H1 (cell line): ENCODE measurements around the gene CDH12. TPM values are rescaled to one million over a fixed set of nuclear protein-coding genes. Genes with fewer than 3 reads are reported as not detected.

Experiments used
- CTCF ChIA-PET: fragments of 300-600 bp; sonication (Branson Sonifier 250); formaldehyde crosslinking; loops from one replicate; lab custom pipeline; 2021; ENCODE audit not compliant: partially characterized antibody; lab: Charles Lee
- POLR2A ChIA-PET: fragments of 300-600 bp; sonication (Branson Sonifier 250); formaldehyde crosslinking; loops from one replicate; lab custom pipeline; 2021; ENCODE audit warnings: inconsistent platforms; ENCODE audit not compliant: partially characterized antibody; lab: Charles Lee
- DNase-seq, 2 experiments: peaks; one replicate each; pipeline versions ENCODE4 v3.0.0 to v3.0.0-alpha.2; 2010 to 2022; ENCODE audit warnings: low spot score in 2 of 2, low read depth in 1 of 2, mixed read lengths in 1 of 2
- FAIRE-seq: peaks from 2 replicates; lab custom pipeline; 2011; peaks lifted over from hg19 to GRCh38; lab: Jason Lieb, UNC
- H2AFZ ChIP-seq: 2 replicates; pipeline ENCODE4 v1.8.1; 2012; ENCODE audit warnings: low read length, inconsistent platforms
- H2AK5ac ChIP-seq: 2 replicates; pipeline ENCODE4 v1.6.1; 2013; ENCODE audit warnings: low read depth, low read length
- H2BK120ac ChIP-seq: replicated peaks from 2 replicates; pipeline ENCODE3; 2013; ENCODE audit warnings: low read depth, low read length, inconsistent platforms
- H2BK12ac ChIP-seq: 2 replicates; pipeline ENCODE4 v1.6.1; 2013; ENCODE audit warnings: low read depth, low read length
- H2BK15ac ChIP-seq: 2 replicates; pipeline ENCODE4 v1.6.1; 2013; ENCODE audit warnings: low read length
- H2BK20ac ChIP-seq: 2 replicates; pipeline ENCODE4 v1.6.1; 2013; ENCODE audit warnings: low read length
- H2BK5ac ChIP-seq: 2 replicates; pipeline ENCODE4 v1.6.1; 2013; ENCODE audit warnings: low read depth, low read length
- H3K14ac ChIP-seq: 2 replicates; pipeline ENCODE4 v1.6.1; 2013; ENCODE audit warnings: inconsistent platforms; ENCODE audit not compliant: insufficient read length
- H3K18ac ChIP-seq: 2 replicates; pipeline ENCODE4 v1.6.1; 2013; ENCODE audit warnings: low read length; ENCODE audit errors: extremely low read depth
- H3K23ac ChIP-seq: 2 replicates; pipeline ENCODE4 v1.6.1; 2013; ENCODE audit warnings: inconsistent platforms; ENCODE audit not compliant: insufficient read length
- H3K23me2 ChIP-seq: 2 replicates; pipeline ENCODE4 v1.6.1; 2013; ENCODE audit warnings: low read depth, low read length
- H3K27ac ChIP-seq: 2 replicates; pipeline ENCODE4 v1.6.1; 2011; ENCODE audit warnings: low read depth, low read length, inconsistent platforms
- H3K27me3 ChIP-seq, 4 experiments: replicated peaks in 1 of 4; 1 replicate in 1 of 4; 2 replicates in 3 of 4; pipeline versions ENCODE4 v1.6.1 to v1.8.1; 2011 to 2013; ENCODE audit warnings: low read length in 3 of 4, mild to moderate bottlenecking in 3 of 4, inconsistent platforms in 2 of 4, mixed read lengths in 2 of 4, moderate library complexity in 1 of 4; ENCODE audit not compliant: control insufficient read depth in 3 of 4, insufficient read depth in 3 of 4; ENCODE audit errors: extremely low read depth in 1 of 4
- H3K36me3 ChIP-seq, 4 experiments: 2 replicates each; pipeline versions ENCODE4 v1.6.1 to v1.8.1; 2011 to 2013; ENCODE audit warnings: mild to moderate bottlenecking in 4 of 4, low read length in 3 of 4, moderate library complexity in 2 of 4, control low read depth in 1 of 4, inconsistent platforms in 1 of 4; ENCODE audit not compliant: insufficient read depth in 4 of 4, control insufficient read depth in 2 of 4
- H3K4ac ChIP-seq: replicated peaks from 2 replicates; pipeline ENCODE3; 2013; ENCODE audit warnings: low read length, low read depth, mixed read lengths, inconsistent platforms; ENCODE audit not compliant: insufficient read length
- H3K4me1 ChIP-seq, 4 experiments: replicated peaks in 1 of 4; 1 replicate in 1 of 4; 2 replicates in 3 of 4; pipeline versions ENCODE4 v1.6.1 to v1.8.1; 2011 to 2013; ENCODE audit warnings: low read length in 3 of 4, inconsistent platforms in 2 of 4, mixed read lengths in 1 of 4; ENCODE audit not compliant: insufficient read depth in 4 of 4, control insufficient read depth in 3 of 4
- H3K4me2 ChIP-seq, 2 experiments: 2 replicates each; pipeline versions ENCODE4 v1.6.1 to v1.8.1; 2011 to 2013; ENCODE audit warnings: low read depth in 2 of 2, low read length in 2 of 2, control low read depth in 1 of 2, inconsistent platforms in 1 of 2, mild to moderate bottlenecking in 1 of 2; ENCODE audit not compliant: insufficient read depth in 1 of 2
- H3K4me3 ChIP-seq, 4 experiments: fragments of 200-600, 300-600 bp in 1 of 4; sonication (generic), shearing (Covaris generic), sonication (Bioruptor Twin) in 1 of 4; 2 replicates each; pipeline versions ENCODE4 v1.5.1 to v1.8.1; 2011 to 2016; ENCODE audit warnings: low read length in 4 of 4, low read depth in 3 of 4, control low read depth in 2 of 4, inconsistent platforms in 2 of 4, mild to moderate bottlenecking in 2 of 4, mixed read lengths in 1 of 4, moderate library complexity in 1 of 4; ENCODE audit not compliant: insufficient read depth in 2 of 4; ENCODE audit errors: extremely low read depth in 1 of 4
- H3K56ac ChIP-seq: replicated peaks from 2 replicates; pipeline ENCODE3; 2013; ENCODE audit warnings: low read depth, mild to moderate bottlenecking, mixed read lengths, low read length, inconsistent platforms; ENCODE audit not compliant: insufficient read length
- H3K79me1 ChIP-seq: 2 replicates; pipeline ENCODE4 v1.6.1; 2013; ENCODE audit warnings: low read depth, low read length, control low read depth
- H3K79me2 ChIP-seq, 2 experiments: 2 replicates each; pipeline versions ENCODE4 v1.6.1 to v1.8.1; 2012 to 2013; ENCODE audit warnings: low read length in 2 of 2, mild to moderate bottlenecking in 2 of 2, inconsistent platforms in 1 of 2; ENCODE audit not compliant: insufficient read depth in 2 of 2, control insufficient read depth in 1 of 2
- H3K9ac ChIP-seq, 4 experiments: replicated peaks in 1 of 4; 1 replicate in 1 of 4; 2 replicates in 3 of 4; pipeline versions ENCODE4 v1.6.1 to v1.8.1; 2011 to 2013; ENCODE audit warnings: low read depth in 3 of 4, low read length in 3 of 4, control low read depth in 2 of 4, mild to moderate bottlenecking in 2 of 4, moderate library complexity in 2 of 4, inconsistent platforms in 1 of 4; ENCODE audit errors: extremely low read depth in 1 of 4
- H3K9me3 ChIP-seq, 2 experiments: 2 replicates each; pipeline versions ENCODE4 v1.6.1 to v1.8.1; 2012 to 2013; ENCODE audit warnings: mild to moderate bottlenecking in 2 of 2, moderate library complexity in 2 of 2, control low read depth in 1 of 2, inconsistent platforms in 1 of 2, low read depth in 1 of 2, low read length in 1 of 2, mixed read lengths in 1 of 2; ENCODE audit not compliant: insufficient read depth in 2 of 2
- H4K20me1 ChIP-seq, 2 experiments: replicated peaks in 1 of 2; 2 replicates each; pipeline versions ENCODE3 to v1.8.1; 2011 to 2013; ENCODE audit warnings: inconsistent platforms in 2 of 2, low read length in 2 of 2, mild to moderate bottlenecking in 1 of 2; ENCODE audit not compliant: insufficient read depth in 2 of 2, control insufficient read depth in 1 of 2
- H4K5ac ChIP-seq: 2 replicates; pipeline ENCODE4 v1.6.1; 2013; ENCODE audit warnings: low read length, low read depth, mixed read lengths, inconsistent platforms; ENCODE audit not compliant: insufficient read length
- H4K8ac ChIP-seq: 2 replicates; pipeline ENCODE4 v1.8.0; 2013; ENCODE audit warnings: mild to moderate bottlenecking, moderate library complexity, low read length, inconsistent platforms; ENCODE audit not compliant: insufficient read depth; ENCODE audit errors: extremely low read depth
- H4K91ac ChIP-seq: replicated peaks from 2 replicates; pipeline ENCODE3; 2013; ENCODE audit warnings: low read length, mixed read lengths, inconsistent platforms; ENCODE audit not compliant: insufficient read length
- BRCA1 ChIP-seq: IDR thresholded peaks from 2 replicates; pipeline ENCODE4 v1.6.1; 2012; ENCODE audit warnings: low read depth, low read length, improper control_type of control experiment
- KDM1A ChIP-seq: fragments of 200-600, 300-600 bp; sonication (generic); IDR thresholded peaks from 2 replicates; pipeline ENCODE4 v1.7.1; 2016; ENCODE audit warnings: mild to moderate bottlenecking, low read length, borderline replicate concordance
- WGBS, 2 experiments: shearing (Covaris generic) in 1 of 2; methylation state at CpG; one replicate each; pipeline versions ENCODE4 v1.1.6 to v1.1.7; 2013 to 2015; ENCODE audit warnings: low lambda C conversion rate in 2 of 2, mixed read lengths in 2 of 2, inconsistent platforms in 1 of 2, low coverage in 1 of 2, missing lambda C conversion rate in 1 of 2; ENCODE audit not compliant: insufficient replicate concordance in 2 of 2, insufficient coverage in 1 of 2, insufficient read length in 1 of 2; ENCODE audit errors: extremely low coverage in 1 of 2, missing lambda C conversion rate in 1 of 2; 5-methylcytosine and 5-hydroxymethylcytosine counted together
- polyA plus RNA-seq, 7 experiments: library from polyadenylated mRNA; depleted of rRNA in 3 of 7; stranded (reverse) in 5 of 7; unstranded in 2 of 7; fragments of >200 nt in 5 of 7; fragments of 200-250 nt in 2 of 7; gene quantifications; 1 replicate in 5 of 7; 2 replicates in 1 of 7; 4 replicates in 1 of 7; pipeline versions ENCODE4 v1.2.1 to v1.2.3, GENCODE V29; 2011 to 2013; ENCODE audit warnings: missing spikeins in 2 of 7, mixed read lengths in 2 of 7
- total RNA-seq: library from RNA; stranded (reverse); fragmentation: NEBNext Ultra II Directional; extraction: Animal tissue kit (Norgen Biotek cat#: 25700); gene quantifications from 2 replicates; pipeline ENCODE4 v1.2.1, GENCODE V29; 2021

The CDH12 gene
- total and polyA plus RNA-seq, 2 of the 8 experiments (the other 6 are each of a cell fraction or from before 2014, with no cell fraction given), result 0.03 TPM; not detected in 1

DNA sequence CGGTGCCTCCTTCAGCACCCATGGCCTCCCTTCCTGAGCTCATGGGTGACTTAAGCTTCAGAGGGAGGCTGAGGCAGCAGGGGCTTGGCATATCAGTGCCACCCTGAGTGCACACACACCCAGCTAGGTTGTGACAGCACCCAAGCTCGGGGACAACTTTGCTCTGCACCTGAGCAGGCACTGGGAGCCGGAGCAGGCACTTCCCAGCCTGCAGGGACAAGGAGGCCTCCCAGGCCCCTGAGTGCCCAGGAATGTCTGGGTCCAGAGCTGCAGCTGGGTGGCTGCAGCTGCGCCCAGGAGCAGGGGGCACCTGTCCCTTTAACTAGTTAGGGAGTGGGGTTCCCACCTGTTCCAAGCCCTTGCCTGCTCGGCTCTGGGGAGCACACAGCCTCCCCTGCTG lies 48.7 kb upstream of the CDH12 start:
- Histone ChIP-seq H2AK5ac (no peak overlapping the region), H4K20me1 (no peaks in the 10 kb centered on the region), H3K4ac (no peak overlapping the region), H3K27ac (no peak overlapping the region), H2AFZ (peak overlapping the region; percentile 53; the same call in 1 of the 2 replicates), H3K4me1 (no peaks in the 10 kb centered on the region), H3K27me3 (no peaks in the 10 kb centered on the region), H2BK120ac (no peak overlapping the region), H4K5ac (no peak overlapping the region), H2BK5ac (no peak overlapping the region), H3K9ac (no peak overlapping the region), H2BK15ac (no peak overlapping the region), H3K4me3 (no peak overlapping the region), H2BK12ac (no peak overlapping the region), H2BK20ac (no peak overlapping the region), H3K14ac (no peak overlapping the region), H3K79me2 (no peaks in the 10 kb centered on the region), H3K9me3 (no peaks in the 10 kb centered on the region; a peak in 2 of 4 replicates), H4K8ac (no peak overlapping the region; the same call in 1 of the 2 replicates), H3K4me2 (no peak overlapping the region), H3K79me1 (no peaks in the 10 kb centered on the region), H3K18ac (no peak overlapping the region), H3K23me2 (no peaks in the 10 kb centered on the region), H3K56ac (no peak overlapping the region), H4K91ac (no peak overlapping the region), H3K36me3 (no peaks in the 10 kb centered on the region), H3K23ac (no peak overlapping the region)
- no peak for DNase-seq
- POLR2A ChIA-PET, result no interaction called here
- CTCF ChIA-PET, result interaction anchor here (1.8 kb wide), 1 partner anchor 10 kb away, joined by 5 read pairs; no protein-coding TSS in a partner anchor
- FAIRE-seq, result no peak
- WGBS, 2 experiments, result 95% methylated on average over 5 of the region's 5 CpGs; no CpG with 5 or more reads in 1 of the 2 experiments
- no peak for TF ChIP-seq KDM1A
- TF ChIP-seq BRCA1, result no peak
- TF ChIP-seq, all 59 proteins: peak for 0
